ENCODE measurements around the gene ZEB1.
A peak's percentile ranks its signal among the peaks of the same experiment; 100 is the strongest.

ZEB1 gene

GRCh38 chr10:31318854-31319601 is at the start of gene ZEB1:
ZEB1 (plus strand) TSS chr10:31319216; CDS start chr10:31319235, 19 bp downstream.
- peak; percentile 21 to 25 for DNase-seq

GRCh38 chr10:31270954-31271353 is 48.1 kb upstream of the ZEB1 start:
- DNase-seq = no peak

GRCh38 chr10:31272841-31273240 is 46.2 kb upstream of the ZEB1 start:
- DNase-seq = no peak

- DNase-seq = no peak
These were observed 45.2 kb upstream of the ZEB1 start for GRCh38 chr10:31273789-31274188.

GRCh38 chr10:31274310-31274709 is 44.7 kb upstream of the ZEB1 start:
- no peak for DNase-seq

GRCh38 chr10:31278279-31278941 is 40.6 kb upstream of the ZEB1 start:
- no peak for DNase-seq

GRCh38 chr10:31280972-31281371 is 38.0 kb upstream of the ZEB1 start:
- DNase-seq = no peak

- DNase-seq = no peak
These were observed 31.0 kb upstream of the ZEB1 start for GRCh38 chr10:31288001-31288400.

GRCh38 chr10:31288962-31289361 is 30.1 kb upstream of the ZEB1 start:
- no peak for DNase-seq

GRCh38 chr10:31290386-31290785 is 28.6 kb upstream of the ZEB1 start:
- no peak for DNase-seq

GRCh38 chr10:31291123-31291522 is 27.9 kb upstream of the ZEB1 start:
- DNase-seq = no peak

- DNase-seq = no peak
These were observed 24.5 kb upstream of the ZEB1 start for GRCh38 chr10:31294558-31294957.

- no peak for DNase-seq
These were observed 22.3 kb upstream of the ZEB1 start for GRCh38 chr10:31296754-31297153.

- no peak for DNase-seq
These were observed 19.9 kb upstream of the ZEB1 start for GRCh38 chr10:31299119-31299518.

- no peak for DNase-seq
These were observed 15.8 kb upstream of the ZEB1 start for GRCh38 chr10:31303212-31303611.

GRCh38 chr10:31304291-31304970 is 14.6 kb upstream of the ZEB1 start:
- DNase-seq = no peak

- no peak for DNase-seq
These were observed 5.6 kb upstream of the ZEB1 start for GRCh38 chr10:31313396-31313795.

- no peak for DNase-seq
These were observed 4.5 kb upstream of the ZEB1 start for GRCh38 chr10:31314256-31315150.

GRCh38 chr10:31315453-31315852 is 3.6 kb upstream of the ZEB1 start:
- DNase-seq = no peak

- no peak for DNase-seq
These were observed 1.8 kb upstream of the ZEB1 start for GRCh38 chr10:31317171-31317570.

- DNase-seq = no peak
These were observed 1.2 kb upstream of the ZEB1 start for GRCh38 chr10:31317652-31318381.

GRCh38 chr10:31318382-31318853 is 598 bp upstream of the ZEB1 start:
- peak; percentile 6 to 33 for DNase-seq

All from hippocampal formation (tissue), 2 donors.